HCT116 (cell line): ENCODE measurements around the gene CKS1B. TPM values are rescaled to one million over a fixed set of nuclear protein-coding genes. Genes with fewer than 3 reads are reported as not detected.
A peak's percentile ranks its signal among the peaks of the same experiment; 100 is the strongest.

Experiments
- ATAC-seq: fragments of 200-7000 bp; cut with Tn5 transposase; 2 replicates; pipeline ENCODE4 v1.9.1; 2020; ENCODE audit warnings: mild to moderate bottlenecking, moderate library complexity
- BruUV-seq: library from RNA; stranded (reverse); fragments of 400-500 nt; replicated peaks from 2 replicates; lab custom pipeline; 2021; lab: Mats Ljungman, UMichigan
- CTCF ChIA-PET: fragments of 300-600 bp; sonication (Branson Sonifier 250); formaldehyde crosslinking; loops from one replicate; lab custom pipeline; 2021; ENCODE audit warnings: antibody characterized with exemption; lab: Charles Lee
- POLR2A ChIA-PET: fragments of 300-600, 350-600 bp; sonication (Branson Sonifier 250); formaldehyde crosslinking; loops from one replicate; lab custom pipeline; 2021; ENCODE audit warnings: antibody characterized with exemption; lab: Charles Lee
- RAD21 ChIA-PET, 2 experiments: fragments of 300-600 bp; sonication (Branson Sonifier 250); formaldehyde crosslinking; loops; one replicate each; lab custom pipeline; 2023; ENCODE audit warnings: low total read pairs in 2 of 2; ENCODE audit not compliant: uncharacterized antibody in 2 of 2, unreplicated experiment in 2 of 2, low non-redundant PET in 1 of 2; lab: Charles Lee
- DNase-seq: peaks from one replicate; pipeline ENCODE4 v3.0.0-alpha.2; 2010; ENCODE audit warnings: low read depth, low spot score
- H2AFZ ChIP-seq: fragments of 200-600 bp; shearing (Covaris generic), sonication (generic); 2 replicates; pipeline ENCODE4 v1.6.1; 2017; ENCODE audit warnings: low read depth, mixed run types, mixed read lengths, antibody characterized with exemption, low read length; ENCODE audit not compliant: poor library complexity, severe bottlenecking
- H3K27ac ChIP-seq: 2 replicates; pipeline ENCODE4 v1.5.1; 2012; ENCODE audit warnings: low read depth, low read length
- H3K27me3 ChIP-seq: fragments of 200-600 bp; sonication (generic); 2 replicates; pipeline ENCODE4 v1.6.1; 2016; ENCODE audit warnings: mixed run types, low read length, mixed read lengths; ENCODE audit not compliant: insufficient read depth
- H3K36me3 ChIP-seq, 2 experiments: fragments of 200-500 bp in 1 of 2; fragments of 200-600 bp in 1 of 2; sonication (Bioruptor generic) in 1 of 2; sonication (generic) in 1 of 2; 2 replicates each; pipeline versions ENCODE4 v1.5.1 to v1.6.1; 2014 to 2016; ENCODE audit warnings: low read length in 2 of 2, inconsistent platforms in 1 of 2, mixed read lengths in 1 of 2, mixed run types in 1 of 2; ENCODE audit not compliant: insufficient read depth in 2 of 2, control insufficient read depth in 1 of 2
- H3K4me1 ChIP-seq, 2 experiments: fragments of 200-600 bp in 1 of 2; sonication (generic) in 1 of 2; 2 replicates each; pipeline versions ENCODE4 v1.5.1 to v1.6.1; 2012 to 2017; ENCODE audit warnings: low read length in 2 of 2, inconsistent platforms in 1 of 2, mild to moderate bottlenecking in 1 of 2, mixed read lengths in 1 of 2, mixed run types in 1 of 2, moderate library complexity in 1 of 2; ENCODE audit not compliant: insufficient read depth in 2 of 2, control insufficient read depth in 1 of 2
- H3K4me2 ChIP-seq: fragments of 200-600 bp; sonication (generic); 2 replicates; pipeline ENCODE4 v1.6.1; 2017; ENCODE audit warnings: mixed run types, low read length, mixed read lengths
- H3K4me3 ChIP-seq, 2 experiments: fragments of 200-600 bp in 1 of 2; sonication (generic) in 1 of 2; replicated peaks in 1 of 2; 2 replicates each; pipeline ENCODE4 v1.5.1; 2011 to 2016; ENCODE audit warnings: low read length in 2 of 2, control low read depth in 1 of 2, low read depth in 1 of 2, mild to moderate bottlenecking in 1 of 2, mixed read lengths in 1 of 2, mixed run types in 1 of 2
- H3K79me2 ChIP-seq: fragments of 200-600 bp; sonication (generic); 2 replicates; pipeline ENCODE4 v1.6.1; 2017; ENCODE audit warnings: mild to moderate bottlenecking, mixed run types, low read length, moderate library complexity, mixed read lengths; ENCODE audit not compliant: insufficient read depth
- H3K9ac ChIP-seq: fragments of 200-600 bp; sonication (generic); 2 replicates; pipeline ENCODE4 v1.6.1; 2016; ENCODE audit warnings: low read length, mixed read lengths
- H3K9me2 ChIP-seq: fragments of 200-600 bp; sonication (generic), shearing (Covaris generic); 2 replicates; pipeline ENCODE4 v1.6.1; 2017; ENCODE audit warnings: mixed run types, mild to moderate bottlenecking, moderate library complexity; ENCODE audit not compliant: insufficient read depth
- H3K9me3 ChIP-seq, 2 experiments: fragments of 200-500 bp in 1 of 2; fragments of 200-600 bp in 1 of 2; sonication (Bioruptor generic) in 1 of 2; sonication (generic) in 1 of 2; 2 replicates each; pipeline ENCODE4 v1.6.1; 2014 to 2017; ENCODE audit warnings: low read length in 2 of 2, mixed read lengths in 2 of 2, inconsistent platforms in 1 of 2, low read depth in 1 of 2, mild to moderate bottlenecking in 1 of 2, mixed run types in 1 of 2, moderate library complexity in 1 of 2; ENCODE audit not compliant: control insufficient read depth in 1 of 2, insufficient read depth in 1 of 2
- H4K20me1 ChIP-seq: fragments of 200-600 bp; sonication (generic), shearing (Covaris generic); 2 replicates; pipeline ENCODE4 v1.6.1; 2017; ENCODE audit warnings: mixed run types, mild to moderate bottlenecking, moderate library complexity; ENCODE audit not compliant: insufficient read depth
- ATF3 ChIP-seq: IDR thresholded peaks from 2 replicates; pipeline ENCODE4 v1.6.1; 2012
- CBX3 ChIP-seq: IDR thresholded peaks from 2 replicates; pipeline ENCODE4 v1.6.1; 2012; ENCODE audit warnings: low read depth
- CEBPB ChIP-seq: IDR thresholded peaks from 2 replicates; pipeline ENCODE4 v1.6.1; 2012; ENCODE audit warnings: low read depth
- EGR1 ChIP-seq: IDR thresholded peaks from 2 replicates; pipeline ENCODE4 v1.6.1; 2012; ENCODE audit warnings: low read depth
- ELF1 ChIP-seq: IDR thresholded peaks from 2 replicates; pipeline ENCODE4 v1.6.1; 2012; ENCODE audit warnings: low read depth, borderline replicate concordance
- EZH2 ChIP-seq: fragments of 200-600 bp; sonication (generic); IDR thresholded peaks from 2 replicates; pipeline ENCODE4 v1.6.1; 2017; ENCODE audit warnings: antibody characterized with exemption, mixed run types
- EZH2phosphoT487 ChIP-seq: fragments of 200-600 bp; IDR thresholded peaks from 2 replicates; pipeline ENCODE4 v1.6.1; 2018; ENCODE audit warnings: antibody characterized with exemption, borderline replicate concordance
- JUND ChIP-seq: IDR thresholded peaks from 2 replicates; pipeline ENCODE4 v1.6.1; 2012
- MAX ChIP-seq: IDR thresholded peaks from 2 replicates; pipeline ENCODE4 v1.6.1; 2012
- POLR2A ChIP-seq: IDR thresholded peaks from 2 replicates; pipeline ENCODE4 v1.7.0; 2011; ENCODE audit warnings: borderline replicate concordance; ENCODE audit not compliant: insufficient read depth, insufficient read length; ENCODE audit errors: extremely low read depth
- POLR2AphosphoS5 ChIP-seq: IDR thresholded peaks from 2 replicates; pipeline ENCODE4 v1.6.1; 2011; ENCODE audit warnings: mild to moderate bottlenecking, low read depth, low read length, moderate library complexity
- SIN3A ChIP-seq: IDR thresholded peaks from 2 replicates; pipeline ENCODE4 v1.6.1; 2012; ENCODE audit warnings: low read depth
- SRF ChIP-seq: IDR thresholded peaks from 2 replicates; pipeline ENCODE4 v1.6.1; 2012; ENCODE audit warnings: low read depth
- YY1 ChIP-seq: IDR thresholded peaks from 2 replicates; pipeline ENCODE4 v1.6.1; 2011; ENCODE audit warnings: low read length, low read depth, moderate library complexity, mild to moderate bottlenecking; ENCODE audit not compliant: insufficient replicate concordance; ENCODE audit errors: extremely low read depth
- ZFX ChIP-seq: fragments of 450-650 bp; IDR thresholded peaks from 2 replicates; pipeline ENCODE4 v1.6.1; 2017
- ZNF274 ChIP-seq: fragments of 200-500 bp; sonication (Bioruptor generic); IDR thresholded peaks from 2 replicates; pipeline ENCODE4 v1.6.1; 2014; ENCODE audit warnings: mild to moderate bottlenecking, low read depth, low read length, inconsistent platforms
- intact Hi-C: fragments of 100-400 bp; cut with micrococcal nuclease; formaldehyde crosslinking; loops from 2 replicates; pipeline ENCODE4 v1.10.0; 2022
- total RNA-seq: library from RNA; stranded (reverse); gene quantifications from one replicate; pipeline ENCODE4 v1.2.1, GENCODE V29; 2021; ENCODE audit not compliant: unreplicated experiment
- TF ChIP-seq, protein P1 (sequence below): IDR thresholded peaks from 2 replicates; pipeline ENCODE4 v1.6.1; 2012; ENCODE audit warnings: low read depth

Gene CKS1B
- total RNA-seq, 1 experiment from 2014 or later = 229 TPM

DNA sequence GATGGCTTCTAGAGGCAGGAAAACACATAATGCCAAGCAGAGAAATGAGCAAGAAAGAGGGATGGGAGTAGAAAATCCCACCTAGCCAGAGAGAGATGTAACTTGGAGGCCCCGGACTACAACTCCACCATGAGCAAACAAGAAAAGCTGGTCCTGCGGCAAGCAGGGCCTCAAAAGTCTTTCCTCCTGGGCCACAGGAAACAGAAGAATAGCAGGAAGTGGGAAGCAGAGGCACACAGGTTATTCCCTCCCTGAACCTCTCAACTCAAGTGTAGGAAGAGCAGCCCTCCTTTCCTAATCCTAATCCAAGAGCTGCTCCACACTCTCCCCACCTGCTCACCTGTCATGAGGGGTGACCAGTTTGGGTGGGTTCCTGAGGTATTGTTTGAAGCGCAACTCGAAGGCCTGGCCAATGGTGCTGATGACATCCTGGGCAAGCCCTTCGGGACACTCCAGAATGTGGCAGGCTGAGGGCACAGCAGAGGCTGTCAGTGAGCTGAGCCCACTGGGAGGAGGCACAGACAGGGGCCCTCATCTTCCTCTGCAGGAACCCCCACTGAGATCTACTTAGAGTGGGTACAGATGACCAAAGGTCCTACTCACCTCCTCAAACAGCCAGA lies 7.0 kb upstream of the CKS1B start:
- POLR2A ChIA-PET = no interaction called here
- Histone ChIP-seq H3K9me3 (no peaks in the 10 kb centered on the region), H3K27ac (no peak overlapping the region), H3K27me3 (no peaks in the 10 kb centered on the region), H3K4me2 (no peak overlapping the region), H2AFZ (no peak overlapping the region), H3K9me2 (no peaks in the 10 kb centered on the region), H3K4me1 (peaks cover 35 to 60% of the 10 kb centered on the region in 2 experiments), H3K4me3 (no peak overlapping the region), H3K36me3 (peaks cover 26 to 55% of the 10 kb centered on the region in 2 experiments; a peak in 3 of 4 replicates), H3K79me2 (peaks cover 70% of the 10 kb centered on the region), H3K9ac (no peak overlapping the region), H4K20me1 (no peaks in the 10 kb centered on the region)
- no peak for DNase-seq
- RAD21 ChIA-PET = no interaction called here
- intact Hi-C loops = no loop called here
- BruUV-seq = no TSS peak
- CTCF ChIA-PET = no interaction called here
- TF ChIP-seq SRF = no peak
- TF ChIP-seq JUND = no peak
- no peak for TF ChIP-seq ZFX
- no peak for TF ChIP-seq POLR2A
- no peak for TF ChIP-seq YY1
- no peak for TF ChIP-seq MAX
- TF ChIP-seq ZNF274 = no peak
- no peak for TF ChIP-seq CBX3
- no peak for ATAC-seq

DNA sequence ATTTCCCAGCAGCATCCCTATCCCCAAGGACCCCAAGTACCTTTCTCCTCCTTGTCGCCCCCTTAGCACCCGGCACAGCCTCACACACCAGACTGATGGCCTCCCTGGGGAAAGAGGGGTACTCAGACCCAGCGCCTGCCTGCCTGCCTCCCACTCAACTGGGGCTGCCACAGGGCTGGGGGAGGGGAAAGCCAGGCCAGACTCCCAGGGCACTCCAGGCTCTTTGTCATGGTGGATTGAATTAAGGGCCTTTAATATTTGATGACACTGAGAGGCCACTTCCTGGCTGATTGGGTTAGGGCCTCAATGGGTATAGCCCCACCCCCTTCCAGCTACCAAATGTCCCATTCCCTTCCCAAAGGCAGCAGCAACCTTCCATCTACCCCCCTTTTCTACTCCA lies 5.8 kb upstream of the CKS1B start:
- H3K27me3 ChIP-seq = no peaks in the 10 kb centered on the region
- H2AFZ ChIP-seq = no peak overlapping the region
- H3K4me3 ChIP-seq = no peak overlapping the region
- H3K9me3 ChIP-seq = no peaks in the 10 kb centered on the region
- BruUV-seq = no TSS peak
- H3K9me2 ChIP-seq = no peaks in the 10 kb centered on the region
- ChIA-PET CTCF (no interaction called here), POLR2A (no interaction called here), RAD21 (no interaction called here)
- H3K4me1 ChIP-seq = peaks cover 33 to 61% of the 10 kb centered on the region in 2 experiments
- no peak overlapping the region; the same call in 1 of the 2 replicates for H3K9ac ChIP-seq
- H4K20me1 ChIP-seq = no peaks in the 10 kb centered on the region
- no peak for DNase-seq
- peak overlapping the region; percentile 90; the same call in 1 of the 2 replicates for H3K4me2 ChIP-seq
- peaks cover 23 to 48% of the 10 kb centered on the region in 2 experiments; a peak in 3 of 4 replicates for H3K36me3 ChIP-seq
- H3K79me2 ChIP-seq = peaks cover 80% of the 10 kb centered on the region
- intact Hi-C loops = no loop called here
- H3K27ac ChIP-seq = peak overlapping the region; percentile 86; the same call in 1 of the 2 replicates
- no peak for ATAC-seq
- TF ChIP-seq POLR2AphosphoS5 = no peak
- TF ChIP-seq EZH2 = no peak
- no peak for TF ChIP-seq YY1
- TF ChIP-seq EGR1 = no peak
- no peak for TF ChIP-seq SIN3A
- TF ChIP-seq ZFX = no peak
- TF ChIP-seq ATF3 = no peak
- TF ChIP-seq CEBPB = no peak
- TF ChIP-seq EZH2phosphoT487 = no peak
- no peak for TF ChIP-seq ELF1
- TF ChIP-seq ZNF274 = no peak
- no peak for TF ChIP-seq SRF
- TF ChIP-seq, protein P1, sequence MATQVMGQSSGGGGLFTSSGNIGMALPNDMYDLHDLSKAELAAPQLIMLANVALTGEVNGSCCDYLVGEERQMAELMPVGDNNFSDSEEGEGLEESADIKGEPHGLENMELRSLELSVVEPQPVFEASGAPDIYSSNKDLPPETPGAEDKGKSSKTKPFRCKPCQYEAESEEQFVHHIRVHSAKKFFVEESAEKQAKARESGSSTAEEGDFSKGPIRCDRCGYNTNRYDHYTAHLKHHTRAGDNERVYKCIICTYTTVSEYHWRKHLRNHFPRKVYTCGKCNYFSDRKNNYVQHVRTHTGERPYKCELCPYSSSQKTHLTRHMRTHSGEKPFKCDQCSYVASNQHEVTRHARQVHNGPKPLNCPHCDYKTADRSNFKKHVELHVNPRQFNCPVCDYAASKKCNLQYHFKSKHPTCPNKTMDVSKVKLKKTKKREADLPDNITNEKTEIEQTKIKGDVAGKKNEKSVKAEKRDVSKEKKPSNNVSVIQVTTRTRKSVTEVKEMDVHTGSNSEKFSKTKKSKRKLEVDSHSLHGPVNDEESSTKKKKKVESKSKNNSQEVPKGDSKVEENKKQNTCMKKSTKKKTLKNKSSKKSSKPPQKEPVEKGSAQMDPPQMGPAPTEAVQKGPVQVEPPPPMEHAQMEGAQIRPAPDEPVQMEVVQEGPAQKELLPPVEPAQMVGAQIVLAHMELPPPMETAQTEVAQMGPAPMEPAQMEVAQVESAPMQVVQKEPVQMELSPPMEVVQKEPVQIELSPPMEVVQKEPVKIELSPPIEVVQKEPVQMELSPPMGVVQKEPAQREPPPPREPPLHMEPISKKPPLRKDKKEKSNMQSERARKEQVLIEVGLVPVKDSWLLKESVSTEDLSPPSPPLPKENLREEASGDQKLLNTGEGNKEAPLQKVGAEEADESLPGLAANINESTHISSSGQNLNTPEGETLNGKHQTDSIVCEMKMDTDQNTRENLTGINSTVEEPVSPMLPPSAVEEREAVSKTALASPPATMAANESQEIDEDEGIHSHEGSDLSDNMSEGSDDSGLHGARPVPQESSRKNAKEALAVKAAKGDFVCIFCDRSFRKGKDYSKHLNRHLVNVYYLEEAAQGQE = no peak
